Measurements from ENCODE around the gene PNMA5.
"Not testable (repeated sequence)": the region's sequence is repeated elsewhere in the genome, so short reads cannot be mapped to it uniquely, and the experiment has no call there.

Gene PNMA5

GRCh38 chrX:152993933-152994332 lies at the start of gene PNMA5:
TSS of gene PNMA5 (minus strand) at chrX:152994116. CDS start at chrX:152991598, 2,518 bp downstream.
- H3K36me3 ChIP-seq (replicated peaks) = no peaks in the 10 kb centered on the region
- DNase-seq = no peak
- no peak within 1 kb of the TSS for H3K27ac ChIP-seq
- TF ChIP-seq, protein P1, sequence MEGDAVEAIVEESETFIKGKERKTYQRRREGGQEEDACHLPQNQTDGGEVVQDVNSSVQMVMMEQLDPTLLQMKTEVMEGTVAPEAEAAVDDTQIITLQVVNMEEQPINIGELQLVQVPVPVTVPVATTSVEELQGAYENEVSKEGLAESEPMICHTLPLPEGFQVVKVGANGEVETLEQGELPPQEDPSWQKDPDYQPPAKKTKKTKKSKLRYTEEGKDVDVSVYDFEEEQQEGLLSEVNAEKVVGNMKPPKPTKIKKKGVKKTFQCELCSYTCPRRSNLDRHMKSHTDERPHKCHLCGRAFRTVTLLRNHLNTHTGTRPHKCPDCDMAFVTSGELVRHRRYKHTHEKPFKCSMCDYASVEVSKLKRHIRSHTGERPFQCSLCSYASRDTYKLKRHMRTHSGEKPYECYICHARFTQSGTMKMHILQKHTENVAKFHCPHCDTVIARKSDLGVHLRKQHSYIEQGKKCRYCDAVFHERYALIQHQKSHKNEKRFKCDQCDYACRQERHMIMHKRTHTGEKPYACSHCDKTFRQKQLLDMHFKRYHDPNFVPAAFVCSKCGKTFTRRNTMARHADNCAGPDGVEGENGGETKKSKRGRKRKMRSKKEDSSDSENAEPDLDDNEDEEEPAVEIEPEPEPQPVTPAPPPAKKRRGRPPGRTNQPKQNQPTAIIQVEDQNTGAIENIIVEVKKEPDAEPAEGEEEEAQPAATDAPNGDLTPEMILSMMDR (IDR thresholded peaks at IDR 0.05; ENCODE audit: low read depth, low read length, missing control alignments) = no peak
- H3K4me3 ChIP-seq (ENCODE audit: low read depth, low read length) = no peak within 1 kb of the TSS
- H3K27me3 ChIP-seq (replicated peaks) = no peaks in the 10 kb centered on the region
- in situ Hi-C loops (cut with HindIII; ENCODE audit: low pct_ligation_motif_present, low sequenced_read_pairs) = no loop called here

GRCh38 chrX:153032397-153033118 lies 38.6 kb upstream of the PNMA5 start:
- Histone ChIP-seq H3K36me3 (replicated peaks) (no peaks in the 10 kb centered on the region), H3K27ac (no peak overlapping the region), H3K27me3 (replicated peaks) (no peaks in the 10 kb centered on the region), H3K4me3 (ENCODE audit: low read depth, low read length) (peak overlapping the region; percentile 36)
- peak; percentile 25 for DNase-seq
- in situ Hi-C loops (cut with HindIII; ENCODE audit: low pct_ligation_motif_present, low sequenced_read_pairs) = no loop called here
- TF ChIP-seq, protein P1 (IDR thresholded peaks at IDR 0.05; ENCODE audit: low read depth, low read length, missing control alignments) = peak; percentile 78

GRCh38 chrX:153030801-153031200 lies 36.9 kb upstream of the PNMA5 start:
- in situ Hi-C loops (cut with HindIII; ENCODE audit: low pct_ligation_motif_present, low sequenced_read_pairs) = no loop called here
- no peak overlapping the region for H3K4me3 ChIP-seq (ENCODE audit: low read depth, low read length)
- H3K27me3 ChIP-seq (replicated peaks) = no peaks in the 10 kb centered on the region
- H3K36me3 ChIP-seq (replicated peaks) = no peaks in the 10 kb centered on the region
- H3K27ac ChIP-seq = no peak overlapping the region
- no peak for DNase-seq
- TF ChIP-seq, protein P1 (IDR thresholded peaks at IDR 0.05; ENCODE audit: low read depth, low read length, missing control alignments) = no peak

DNA sequence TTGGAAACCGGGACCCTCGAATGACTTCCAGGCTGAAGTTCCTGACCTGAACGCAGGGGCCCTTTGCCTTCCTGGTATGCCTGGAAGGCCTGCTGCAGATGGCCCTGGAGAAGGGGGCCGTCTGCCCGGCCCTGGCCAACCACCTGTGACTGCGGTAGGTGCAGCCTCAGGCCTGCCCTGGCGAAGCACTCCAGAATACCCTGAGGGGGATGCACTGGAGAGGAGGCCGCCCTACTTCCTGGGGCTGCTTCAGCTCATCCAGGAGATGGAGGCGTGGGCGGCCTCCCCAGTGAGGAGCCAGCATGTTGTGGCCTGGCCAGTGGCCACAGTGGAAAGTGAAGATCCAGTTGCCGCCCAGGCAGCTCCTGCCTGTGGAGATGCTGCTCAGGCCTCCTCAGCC lies 36.0 kb upstream of the PNMA5 start:
- TF ChIP-seq, protein P1 (IDR thresholded peaks at IDR 0.05; ENCODE audit: low read depth, low read length, missing control alignments) = no peak
- in situ Hi-C loops (cut with HindIII; ENCODE audit: low pct_ligation_motif_present, low sequenced_read_pairs) = no loop called here
- no peak overlapping the region for H3K27ac ChIP-seq

GRCh38 chrX:153029162-153029561 lies 35.2 kb upstream of the PNMA5 start:
- Histone ChIP-seq H3K27me3 (replicated peaks) (no peaks in the 10 kb centered on the region), H3K4me3 (ENCODE audit: low read depth, low read length) (no peak overlapping the region), H3K27ac (no peak overlapping the region), H3K36me3 (replicated peaks) (no peaks in the 10 kb centered on the region)
- no peak for DNase-seq
- TF ChIP-seq, protein P1 (IDR thresholded peaks at IDR 0.05; ENCODE audit: low read depth, low read length, missing control alignments) = no peak
- in situ Hi-C loops (cut with HindIII; ENCODE audit: low pct_ligation_motif_present, low sequenced_read_pairs) = no loop called here

More for the DNA sequence above, 36.0 kb upstream of the PNMA5 start:
- Histone ChIP-seq H3K36me3 (replicated peaks) (no peaks in the 10 kb centered on the region), H3K27me3 (replicated peaks) (no peaks in the 10 kb centered on the region), H3K4me3 (ENCODE audit: low read depth, low read length) (no peak overlapping the region)
- DNase-seq = no peak

GRCh38 chrX:153028487-153028886 lies 34.6 kb upstream of the PNMA5 start:
- H3K4me3 ChIP-seq (ENCODE audit: low read depth, low read length); H3K36me3 ChIP-seq (replicated peaks); H3K27ac ChIP-seq; H3K27me3 ChIP-seq (replicated peaks); DNase-seq; in situ Hi-C loops (cut with HindIII; ENCODE audit: low pct_ligation_motif_present, low sequenced_read_pairs): not testable (repeated sequence)

DNA sequence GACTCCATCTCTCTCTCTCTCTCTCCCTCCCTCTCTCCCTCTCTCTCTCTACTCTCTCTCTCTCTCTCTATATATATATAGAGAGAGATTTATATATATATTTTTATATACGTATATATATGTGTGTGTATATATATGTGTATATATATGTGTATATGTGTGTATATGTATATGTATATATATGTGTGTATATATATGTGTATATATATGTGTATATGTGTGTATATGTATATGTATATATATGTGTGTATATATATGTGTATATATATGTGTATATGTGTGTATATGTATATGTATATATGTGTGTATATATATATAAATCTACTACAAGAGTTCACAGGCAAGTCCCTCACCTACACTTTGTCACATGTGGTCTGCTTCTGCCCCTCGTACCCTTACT lies 32.6 kb upstream of the PNMA5 start:
- H3K27me3 ChIP-seq (replicated peaks); in situ Hi-C loops (cut with HindIII; ENCODE audit: low pct_ligation_motif_present, low sequenced_read_pairs): not testable (repeated sequence)

More for the DNA sequence above, 32.6 kb upstream of the PNMA5 start:
- H3K36me3 ChIP-seq (replicated peaks); H3K27ac ChIP-seq; H3K4me3 ChIP-seq (ENCODE audit: low read depth, low read length); DNase-seq: not testable (repeated sequence)
